B cell (primary cell): ENCODE data around the gene PLS3. TPM values are rescaled to one million over a fixed set of nuclear protein-coding genes. Genes with fewer than 3 reads are reported as not detected.

ENCODE experiments used
- ATAC-seq: fragments of 200-7000 bp; cut with Tn5 transposase; one replicate; pipeline ENCODE4 v1.10.0; 2021; ENCODE audit warnings: low read depth, mild to moderate bottlenecking, moderate number of reproducible peaks, moderate library complexity
- CTCF ChIA-PET: fragments of 350-600 bp; sonication (Branson Sonifier 250); formaldehyde crosslinking; loops from one replicate; lab custom pipeline; 2021; ENCODE audit warnings: antibody characterized with exemption, inconsistent platforms; lab: Charles Lee
- POLR2A ChIA-PET: fragments of 350-600 bp; sonication (Branson Sonifier 250); formaldehyde crosslinking; loops from one replicate; lab custom pipeline; 2021; ENCODE audit warnings: antibody characterized with exemption; lab: Charles Lee
- DNase-seq: peaks from one replicate; pipeline ENCODE4 v3.0.0; 2013
- H2AFZ ChIP-seq: 2 replicates; pipeline ENCODE4 v1.6.1; 2012; ENCODE audit warnings: mild to moderate bottlenecking, low read depth, low read length; ENCODE audit not compliant: insufficient read depth, poor library complexity, severe bottlenecking
- H3K27ac ChIP-seq, 2 donors: 1 replicate in 1 of 2; 2 replicates in 1 of 2; pipeline ENCODE4 v1.5.1; 2012 to 2013; ENCODE audit warnings: low read length in 2 of 2, mild to moderate bottlenecking in 2 of 2, moderate library complexity in 1 of 2
- H3K27me3 ChIP-seq, 4 experiments: fragments of 200-600 bp in 1 of 4; sonication (generic) in 1 of 4; replicated peaks in 1 of 4; 1 replicate in 2 of 4; 2 replicates in 2 of 4; pipeline versions ENCODE4 v1.6.1 to v1.7.0; 2013 to 2016; ENCODE audit warnings: low read length in 3 of 4, mild to moderate bottlenecking in 2 of 4, mixed read lengths in 1 of 4, moderate library complexity in 1 of 4; ENCODE audit not compliant: insufficient read depth in 4 of 4, control insufficient read depth in 3 of 4; ENCODE audit errors: control extremely low read depth in 1 of 4
- H3K36me3 ChIP-seq, 2 experiments: replicated peaks in 1 of 2; 1 replicate in 1 of 2; 2 replicates in 1 of 2; pipeline versions ENCODE4 v1.6.1 to v1.7.1; 2013; ENCODE audit warnings: low read length in 1 of 2; ENCODE audit not compliant: insufficient read depth in 2 of 2, control insufficient read depth in 1 of 2; ENCODE audit errors: control extremely low read depth in 1 of 2, extremely low read depth in 1 of 2
- H3K4me1 ChIP-seq, 2 donors: fragments of 200-600 bp in 1 of 2; sonication (generic) in 1 of 2; 1 replicate in 1 of 2; 2 replicates in 1 of 2; pipeline versions ENCODE4 v1.5.1 to v1.6.1; 2013 to 2017; ENCODE audit warnings: low read length in 2 of 2; ENCODE audit not compliant: control insufficient read depth in 2 of 2, insufficient read depth in 2 of 2
- H3K4me2 ChIP-seq: replicated peaks from 2 replicates; pipeline ENCODE3; 2012; ENCODE audit warnings: mild to moderate bottlenecking, low read depth, low read length; ENCODE audit not compliant: poor library complexity, severe bottlenecking
- H3K4me3 ChIP-seq, 5 experiments: fragments of 200-600 bp in 1 of 5; sonication (generic) in 1 of 5; 1 replicate in 3 of 5; 2 replicates in 2 of 5; pipeline versions ENCODE4 v1.5.1 to v1.7.0; 2011 to 2016; ENCODE audit warnings: low read length in 4 of 5, mild to moderate bottlenecking in 4 of 5, low read depth in 2 of 5, control low read depth in 1 of 5, moderate library complexity in 1 of 5; ENCODE audit not compliant: insufficient read depth in 1 of 5; ENCODE audit errors: control extremely low read depth in 1 of 5, extremely low read depth in 1 of 5
- H3K79me2 ChIP-seq: fragments of 200-600 bp; sonication (generic); one replicate; pipeline ENCODE4 v1.6.0; 2016; ENCODE audit warnings: low read length; ENCODE audit not compliant: control insufficient read depth, insufficient read depth
- H3K9ac ChIP-seq: fragments of 200-600 bp; sonication (generic); 2 replicates; pipeline ENCODE4 v1.6.1; 2017; ENCODE audit warnings: mild to moderate bottlenecking, low read length, moderate library complexity
- H3K9me3 ChIP-seq, 3 donors: one replicate each; pipeline versions ENCODE4 v1.6.1 to v1.7.1; 2013; ENCODE audit warnings: low read length in 2 of 3; ENCODE audit not compliant: control insufficient read depth in 2 of 3, insufficient read depth in 1 of 3; ENCODE audit errors: control extremely low read depth in 1 of 3
- H4K20me1 ChIP-seq: 2 replicates; pipeline ENCODE4 v1.6.0; 2012; ENCODE audit warnings: mild to moderate bottlenecking, low read length; ENCODE audit not compliant: insufficient read depth, control insufficient read depth, poor library complexity, severe bottlenecking
- H3K27ac Mint-ChIP-seq: one replicate; pipeline ENCODE4 v1.8.0; 2021; ENCODE audit warnings: mixed read lengths
- H3K27me3 Mint-ChIP-seq: one replicate; pipeline ENCODE4 v1.8.0; 2021; ENCODE audit warnings: mixed read lengths
- H3K4me1 Mint-ChIP-seq: one replicate; pipeline ENCODE4 v1.8.0; 2021; ENCODE audit warnings: mixed read lengths
- H3K4me3 Mint-ChIP-seq: one replicate; pipeline ENCODE4 v1.8.0; 2021; ENCODE audit warnings: mixed read lengths
- H3K9me3 Mint-ChIP-seq: one replicate; pipeline ENCODE4 v1.8.0; 2022; ENCODE audit warnings: mixed read lengths; ENCODE audit not compliant: insufficient read depth
- EZH2 ChIP-seq: IDR thresholded peaks from 2 replicates; pipeline ENCODE4 v1.6.1; 2012; ENCODE audit warnings: borderline replicate concordance, low read depth, mild to moderate bottlenecking, moderate library complexity, low read length; ENCODE audit not compliant: insufficient read depth, poor library complexity, severe bottlenecking
- WGBS: methylation state at CpG from one replicate; pipeline ENCODE4 v1.1.5; 2013; ENCODE audit warnings: missing lambda C conversion rate; ENCODE audit not compliant: insufficient coverage; 5-methylcytosine and 5-hydroxymethylcytosine counted together
- intact Hi-C: fragments of 100-400 bp; cut with micrococcal nuclease; formaldehyde crosslinking; loops from one replicate; pipeline ENCODE4 v1.10.0; 2022
- polyA plus RNA-seq: library from polyadenylated mRNA; depleted of rRNA; stranded (reverse); fragments of >200 nt; gene quantifications from 2 replicates; pipeline ENCODE4 v1.2.3, GENCODE V29; 2012
- total RNA-seq, 2 donors: library from RNA; stranded (reverse); fragments of 120-200 nt in 1 of 2; gene quantifications; 1 replicate in 1 of 2; 2 replicates in 1 of 2; pipeline versions ENCODE4 v1.2.3 to v1.2.4, GENCODE V29; 2013 to 2022
- TF ChIP-seq, protein P1 (sequence below): fragments of 200-600 bp; IDR thresholded peaks from one replicate; pipeline ENCODE4 v1.8.0; 2022; ENCODE audit warnings: antibody characterized with exemption, mild to moderate bottlenecking

Gene PLS3
- total and polyA plus RNA-seq, 2 donors (not counting 1 experiment from before 2014, with no cell fraction given): not detected

DNA sequence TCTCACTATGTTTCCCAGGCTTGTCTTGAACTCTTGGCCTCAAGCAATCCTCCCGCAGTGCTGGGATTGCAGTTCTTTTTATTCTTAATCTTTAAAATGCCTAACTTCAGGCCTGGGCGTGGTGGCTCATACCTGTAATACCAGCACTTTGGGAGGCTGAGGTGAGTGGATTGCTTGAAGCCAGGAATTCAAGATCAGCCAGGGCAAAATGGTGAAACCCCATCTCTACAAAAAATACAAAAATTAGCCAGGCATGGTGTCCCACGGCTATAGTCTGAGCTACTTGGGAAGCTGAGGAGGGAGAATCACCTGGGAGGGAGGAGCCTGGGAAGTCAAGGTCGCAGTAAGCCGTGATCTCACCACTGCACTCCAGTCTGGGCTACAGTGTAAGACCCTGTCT is 45.9 kb downstream of the PLS3 start:
- no CpG with 5 or more reads among the region's 5 CpGs for WGBS
- ChIA-PET CTCF (no interaction called here), POLR2A (no interaction called here)
- no peaks in the 10 kb centered on the region for H3K4me1 Mint-ChIP-seq
- no peaks in the 10 kb centered on the region for H3K27me3 Mint-ChIP-seq
- no peaks in the 10 kb centered on the region for H4K20me1 ChIP-seq
- no peak for DNase-seq
- no peak overlapping the region for H3K4me3 Mint-ChIP-seq
- H3K4me2 ChIP-seq: no peak overlapping the region
- H3K9ac ChIP-seq: no peak overlapping the region
- intact Hi-C loops: no loop called here
- TF ChIP-seq EZH2: no peak
- TF ChIP-seq, protein P1, sequence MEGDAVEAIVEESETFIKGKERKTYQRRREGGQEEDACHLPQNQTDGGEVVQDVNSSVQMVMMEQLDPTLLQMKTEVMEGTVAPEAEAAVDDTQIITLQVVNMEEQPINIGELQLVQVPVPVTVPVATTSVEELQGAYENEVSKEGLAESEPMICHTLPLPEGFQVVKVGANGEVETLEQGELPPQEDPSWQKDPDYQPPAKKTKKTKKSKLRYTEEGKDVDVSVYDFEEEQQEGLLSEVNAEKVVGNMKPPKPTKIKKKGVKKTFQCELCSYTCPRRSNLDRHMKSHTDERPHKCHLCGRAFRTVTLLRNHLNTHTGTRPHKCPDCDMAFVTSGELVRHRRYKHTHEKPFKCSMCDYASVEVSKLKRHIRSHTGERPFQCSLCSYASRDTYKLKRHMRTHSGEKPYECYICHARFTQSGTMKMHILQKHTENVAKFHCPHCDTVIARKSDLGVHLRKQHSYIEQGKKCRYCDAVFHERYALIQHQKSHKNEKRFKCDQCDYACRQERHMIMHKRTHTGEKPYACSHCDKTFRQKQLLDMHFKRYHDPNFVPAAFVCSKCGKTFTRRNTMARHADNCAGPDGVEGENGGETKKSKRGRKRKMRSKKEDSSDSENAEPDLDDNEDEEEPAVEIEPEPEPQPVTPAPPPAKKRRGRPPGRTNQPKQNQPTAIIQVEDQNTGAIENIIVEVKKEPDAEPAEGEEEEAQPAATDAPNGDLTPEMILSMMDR: no peak
- no peak for ATAC-seq
- H3K27ac ChIP-seq: no peak overlapping the region
- no peaks in the 10 kb centered on the region for H3K4me1 ChIP-seq
- no peaks in the 10 kb centered on the region for H3K27me3 ChIP-seq
- H3K4me3 ChIP-seq: no peak overlapping the region
- H3K9me3 Mint-ChIP-seq: no peaks in the 10 kb centered on the region
- H3K36me3 ChIP-seq: no peaks in the 10 kb centered on the region
- H2AFZ ChIP-seq: no peak overlapping the region
- H3K9me3 ChIP-seq: no peaks in the 10 kb centered on the region
- H3K27ac Mint-ChIP-seq: no peak overlapping the region
- H3K79me2 ChIP-seq: no peaks in the 10 kb centered on the region

DNA sequence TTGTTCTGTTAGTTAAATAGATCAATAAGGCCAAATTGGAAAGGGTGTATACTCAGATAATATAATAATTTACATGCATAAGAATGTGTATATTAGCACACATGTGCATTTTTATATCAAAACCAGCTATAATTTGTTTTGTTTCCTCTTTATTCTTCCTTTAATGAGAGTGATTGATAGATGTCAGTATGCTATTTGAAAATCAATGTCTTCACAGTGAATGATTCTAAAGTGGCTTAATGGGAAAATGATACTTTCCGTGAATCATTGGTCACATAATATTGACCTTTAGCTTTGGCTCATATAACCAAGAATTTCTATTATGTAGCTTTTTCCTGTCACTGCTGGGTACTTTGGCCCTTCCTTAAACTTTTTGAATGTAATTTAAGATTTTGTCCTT is 48.6 kb downstream of the PLS3 start:
- H3K9me3 Mint-ChIP-seq: no peaks in the 10 kb centered on the region
- H4K20me1 ChIP-seq: no peaks in the 10 kb centered on the region
- H3K9ac ChIP-seq: no peak overlapping the region
- H2AFZ ChIP-seq: no peak overlapping the region
- H3K4me2 ChIP-seq: no peak overlapping the region
- intact Hi-C loops: no loop called here
- no peaks in the 10 kb centered on the region for H3K27me3 ChIP-seq
- ChIA-PET POLR2A (no interaction called here), CTCF (no interaction called here)
- H3K4me1 ChIP-seq: no peaks in the 10 kb centered on the region
- H3K27me3 Mint-ChIP-seq: no peaks in the 10 kb centered on the region
- no peak overlapping the region for H3K27ac ChIP-seq
- H3K4me3 ChIP-seq: no peak overlapping the region
- WGBS: no CpG with 5 or more reads among the region's 1 CpG
- H3K4me3 Mint-ChIP-seq: no peak overlapping the region
- no peaks in the 10 kb centered on the region for H3K9me3 ChIP-seq
- no peaks in the 10 kb centered on the region for H3K79me2 ChIP-seq
- no peak for ATAC-seq
- no peak for DNase-seq
- no peaks in the 10 kb centered on the region for H3K4me1 Mint-ChIP-seq
- TF ChIP-seq, protein P1: no peak
- TF ChIP-seq EZH2: no peak
- H3K36me3 ChIP-seq: no peaks in the 10 kb centered on the region
- H3K27ac Mint-ChIP-seq: no peak overlapping the region
